GM21515 (cell line): ENCODE measurements around the gene ZFP37.
"Not testable (repeated sequence)": the region's sequence is repeated elsewhere in the genome, so short reads cannot be mapped to it uniquely, and the experiment has no call there.

ENCODE experiments used
- ATAC-seq: cut with Tn5 transposase; IDR thresholded peaks from one replicate; pipeline ENCODE4 v1.9.1; 2021; ENCODE audit not compliant: unreplicated experiment

ZFP37 gene

DNA sequence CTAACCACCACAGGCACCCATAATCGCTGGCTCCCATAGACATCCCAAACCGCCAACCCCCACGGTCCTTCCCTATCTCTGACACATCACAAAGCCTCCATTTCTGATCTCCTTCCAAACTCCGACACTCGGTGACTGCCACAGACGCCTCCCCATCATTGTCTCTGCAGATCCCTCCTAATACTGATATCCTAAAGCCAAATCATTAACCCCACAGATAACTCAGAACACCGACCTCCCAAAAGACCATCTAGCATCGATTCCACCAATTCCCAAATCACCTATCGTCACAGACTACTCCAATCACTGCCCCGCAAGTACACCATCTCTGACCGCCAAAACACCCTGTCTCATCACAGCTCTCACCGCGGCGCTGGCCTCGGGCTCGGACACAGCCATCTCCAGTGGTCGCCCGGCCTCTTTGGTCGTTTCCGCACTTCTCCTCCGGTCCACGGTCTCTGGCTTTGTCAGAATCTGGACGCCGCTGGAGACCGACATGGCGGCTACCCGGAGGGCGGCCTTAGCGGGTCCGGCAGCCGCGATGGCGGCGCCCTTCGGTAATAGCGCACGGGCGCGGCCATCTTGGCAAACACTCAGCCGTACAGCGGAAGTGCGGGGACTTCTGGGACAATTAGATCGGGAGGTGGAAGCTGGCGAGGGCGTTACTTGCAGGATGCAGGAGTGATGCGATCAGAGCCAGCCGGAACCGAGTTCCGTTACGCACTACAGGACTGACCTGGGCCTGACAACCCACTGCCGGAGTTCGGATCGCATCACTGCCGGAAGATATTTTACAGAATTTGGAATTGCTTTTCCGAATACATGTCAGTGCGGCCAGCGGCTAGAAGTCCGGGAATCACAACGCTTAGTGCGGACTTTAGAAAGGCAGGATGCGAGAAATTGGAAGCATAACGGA, at the start of gene ZFP37:
ZFP37 (minus strand) TSS at position 534 of the 916 bp plus-strand sequence; CDS start at position 498, 36 bp downstream.
- peak; percentile 97 for ATAC-seq

DNA sequence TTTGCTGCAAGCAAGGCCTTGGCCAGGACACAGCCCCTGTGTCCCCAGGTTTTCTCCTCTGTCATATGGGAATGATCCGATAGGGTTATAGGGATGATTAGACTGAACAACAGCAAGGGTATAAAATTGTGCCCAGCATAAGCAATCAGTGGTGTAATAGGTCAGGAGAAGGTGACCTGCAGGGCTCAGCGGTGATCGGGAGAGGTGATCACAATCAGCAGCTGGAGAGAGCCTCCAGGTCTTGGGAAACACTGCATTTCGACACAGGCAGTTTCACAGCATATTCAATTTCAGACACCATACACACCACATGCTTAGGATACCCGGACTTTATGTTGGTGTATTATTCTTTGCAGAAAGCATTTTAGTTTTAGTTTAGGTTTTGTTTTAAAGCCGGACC, 48.8 kb upstream of the ZFP37 start:
- not testable (repeated sequence) for ATAC-seq

- ATAC-seq, result no peak
These were observed 39.0 kb upstream of the ZFP37 start for GRCh38 chr9:113095561-113095960.

DNA sequence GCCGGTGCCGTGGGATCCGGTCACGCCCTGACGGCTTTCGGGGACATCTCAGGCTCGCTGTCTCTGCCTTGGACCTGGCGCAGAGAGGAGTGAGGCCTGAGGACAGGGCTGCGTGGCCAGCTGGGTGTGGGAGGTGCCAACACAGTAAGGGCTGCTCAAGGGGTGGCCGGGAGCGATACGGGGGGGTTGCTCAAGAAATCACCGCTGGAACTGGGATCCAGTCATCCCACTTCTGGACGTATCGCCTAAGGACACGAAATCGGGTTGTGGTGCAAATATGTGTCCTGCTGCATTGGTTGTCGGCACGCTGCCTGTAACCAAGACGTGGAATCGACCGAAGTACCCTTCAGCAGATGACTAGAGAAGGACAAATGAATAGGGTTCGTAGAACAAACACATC, 33.4 kb upstream of the ZFP37 start:
- ATAC-seq, result not testable (repeated sequence)

- ATAC-seq, result not testable (repeated sequence)
These were observed 32.6 kb upstream of the ZFP37 start for GRCh38 chr9:113089143-113089505.

DNA sequence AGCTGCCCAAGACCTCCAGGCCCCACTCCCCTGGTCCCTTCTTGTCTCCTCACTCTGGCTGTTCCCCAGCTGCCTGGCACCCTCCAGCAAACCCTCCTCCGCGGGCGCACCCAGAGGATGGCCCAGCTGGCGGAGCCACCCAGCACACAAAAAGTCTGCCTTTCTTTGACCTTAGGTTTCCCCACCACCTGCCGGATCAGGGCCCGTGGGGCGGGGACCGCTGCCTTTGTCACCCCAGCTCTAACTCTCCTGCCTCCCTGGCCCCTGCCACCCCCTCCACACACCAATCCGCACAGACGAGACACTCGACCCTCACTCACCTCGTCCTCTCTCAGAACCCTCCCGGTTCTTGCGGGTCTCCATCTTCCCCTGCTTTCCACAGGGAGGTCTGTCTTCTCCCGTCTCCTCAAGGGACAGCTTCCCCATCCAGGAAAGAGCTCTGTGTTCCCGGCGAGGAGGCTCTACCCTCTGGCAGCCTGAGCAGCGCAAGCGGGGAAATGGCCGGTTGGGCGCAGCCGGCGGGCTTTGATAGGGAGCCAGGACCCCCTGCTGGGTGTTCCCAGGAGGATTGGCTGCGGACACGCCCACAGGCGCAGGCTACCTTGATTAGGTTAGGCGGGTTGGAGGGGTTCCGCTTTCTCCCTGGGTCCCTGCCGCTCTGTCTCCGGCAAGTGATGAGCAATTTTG, 32.1 kb upstream of the ZFP37 start:
- ATAC-seq, result not testable (repeated sequence)

DNA sequence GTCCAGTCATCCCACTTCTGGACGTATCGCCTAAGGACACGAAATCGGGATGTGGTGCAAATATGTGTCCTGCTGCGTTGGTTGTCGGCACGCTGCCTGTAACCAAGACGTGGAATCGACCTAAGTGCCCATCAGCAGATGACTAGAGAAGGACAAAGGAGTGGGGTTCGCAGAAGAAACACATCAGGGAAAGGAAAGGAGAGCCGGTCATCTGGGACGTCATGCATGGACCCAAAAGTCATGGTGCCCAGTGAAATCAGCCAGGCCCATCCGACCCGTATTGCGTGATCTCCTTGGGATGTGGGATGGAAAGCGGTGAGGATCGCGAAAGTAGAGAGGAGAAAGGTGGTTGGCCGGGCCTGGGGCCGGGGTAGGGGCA, 6.4 kb upstream of the ZFP37 start:
- ATAC-seq, result not testable (repeated sequence)

DNA sequence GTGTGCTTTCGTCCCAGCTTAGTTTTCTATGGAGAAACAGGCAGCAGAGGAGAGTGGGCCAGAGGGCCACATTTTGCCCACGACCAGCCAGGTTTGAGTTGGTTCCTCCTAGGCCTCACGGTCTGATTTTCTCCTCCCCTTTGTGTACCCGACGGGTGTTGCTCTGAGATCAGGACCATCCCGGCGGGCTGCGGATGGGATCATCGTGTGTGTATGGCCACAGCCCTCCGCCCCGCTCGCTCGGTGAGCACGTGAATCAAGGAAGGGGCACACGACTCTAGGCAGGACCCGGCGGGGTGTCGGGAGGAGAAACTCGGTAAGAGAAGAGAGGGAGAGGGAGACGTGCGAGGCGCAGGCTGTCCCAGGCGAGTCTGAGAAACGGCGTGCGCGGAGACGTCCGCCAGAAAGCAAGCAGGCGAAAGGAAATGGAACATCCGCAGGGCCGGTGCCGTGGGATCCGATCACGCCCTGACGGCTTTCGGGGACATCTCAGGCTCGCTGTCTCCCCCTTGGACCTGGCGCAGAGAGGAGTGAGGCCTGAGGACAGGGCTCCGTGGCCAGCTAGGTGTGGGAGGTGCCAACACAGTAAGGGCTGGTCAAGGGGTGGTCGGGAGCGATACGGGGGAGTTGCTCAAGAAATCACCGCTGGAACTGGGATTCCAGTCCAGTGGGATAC, 5.9 kb upstream of the ZFP37 start:
- ATAC-seq, result not testable (repeated sequence)

DNA sequence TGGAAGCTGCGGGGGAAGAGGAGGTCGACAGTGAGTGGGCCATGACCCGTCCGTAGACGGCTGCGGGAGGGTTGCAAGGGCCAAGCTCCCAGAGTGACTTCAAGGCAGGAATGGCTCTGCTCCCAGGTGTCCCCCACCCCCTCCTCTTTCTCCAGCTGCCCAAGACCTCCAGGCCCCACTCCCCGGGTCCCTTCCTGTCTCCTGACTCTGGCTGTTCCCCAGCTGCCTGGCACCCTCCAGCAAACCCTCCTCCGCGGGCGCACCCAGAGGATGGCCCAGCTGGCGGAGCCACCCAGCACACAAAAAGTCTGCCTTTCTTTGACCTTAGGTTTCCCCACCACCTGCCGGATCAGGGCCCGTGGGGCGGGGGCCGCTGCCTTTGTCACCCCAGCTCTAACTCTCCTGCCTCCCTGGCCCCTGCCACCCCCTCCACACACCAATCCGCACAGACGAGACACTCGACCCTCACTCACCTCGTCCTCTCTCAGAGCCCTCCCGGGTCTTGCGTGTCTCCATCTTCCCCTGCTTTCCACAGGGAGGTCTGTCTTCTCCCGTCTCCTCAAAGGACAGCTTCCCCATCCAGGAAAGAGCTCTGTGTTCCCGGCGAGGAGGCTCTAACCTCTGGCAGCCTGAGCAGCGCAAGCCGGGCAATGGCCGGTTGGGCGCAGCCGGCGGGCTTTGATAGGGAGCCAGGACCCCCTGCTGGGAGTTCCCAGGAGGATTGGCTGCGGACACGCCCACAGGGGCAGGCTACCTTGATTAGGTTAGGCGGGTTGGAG, 4.7 kb upstream of the ZFP37 start:
- not testable (repeated sequence) for ATAC-seq

- not testable (repeated sequence) for ATAC-seq
These were observed 3.2 kb upstream of the ZFP37 start for GRCh38 chr9:113059581-113060284.

DNA sequence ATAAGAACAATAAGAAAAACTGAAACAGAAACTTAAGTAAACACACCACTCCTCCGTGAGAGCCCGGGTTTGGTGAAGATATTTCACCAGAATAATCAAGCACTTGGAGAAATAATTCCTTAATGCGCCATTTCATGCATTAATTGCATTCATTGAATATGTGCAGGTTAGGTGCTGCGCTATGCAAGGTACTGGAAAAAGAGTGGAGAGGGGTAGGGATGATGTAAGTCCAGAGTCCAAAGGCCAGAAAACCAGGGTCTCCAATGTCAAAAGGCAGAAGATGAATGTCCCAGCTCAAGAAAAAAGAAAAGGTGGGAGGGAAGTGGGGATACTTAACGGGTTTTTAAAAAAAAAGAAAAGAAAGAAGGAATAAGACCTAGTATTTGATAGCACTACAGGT, 669 bp upstream of the ZFP37 start:
- ATAC-seq, result no peak

- ATAC-seq, result no peak
These were observed 13.5 kb downstream of the ZFP37 start for GRCh38 chr9:113042884-113043657.

GRCh38 chr9:113026200-113026599, 30.3 kb downstream of the ZFP37 start:
- no peak for ATAC-seq

GRCh38 chr9:113018247-113018646, 38.3 kb downstream of the ZFP37 start:
- ATAC-seq, result no peak

- no peak for ATAC-seq
These were observed 44.0 kb downstream of the ZFP37 start for GRCh38 chr9:113012492-113012891.

- no peak for ATAC-seq
These were observed 44.6 kb downstream of the ZFP37 start, which contains the start of gene ZNF883 for GRCh38 chr9:113011911-113012381. Gene ZNF883 (minus strand): TSS chr9:113012192.

DNA sequence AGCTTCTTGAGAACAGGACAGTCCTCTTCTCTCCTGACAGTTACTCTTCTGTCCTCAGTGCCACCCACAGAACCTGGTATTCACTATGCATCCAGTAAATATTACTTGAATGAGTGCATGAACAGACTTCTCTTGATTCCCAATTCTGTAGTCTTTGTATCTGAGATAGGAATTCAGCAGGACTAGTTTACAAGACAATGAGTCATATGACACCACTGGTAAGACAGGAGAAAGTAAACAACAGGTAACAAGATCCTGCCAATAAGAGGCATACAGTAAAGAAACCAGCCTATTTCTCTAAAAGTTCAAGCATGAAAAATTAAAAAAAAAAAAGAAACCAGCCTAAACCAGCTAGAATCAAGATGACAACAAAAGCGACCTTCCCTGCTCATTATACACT, 50.7 kb downstream of the ZFP37 start:
- no peak for ATAC-seq

- no peak for ATAC-seq
These were observed 59.1 kb downstream of the ZFP37 start for GRCh38 chr9:112997236-112997941.
